H9 (cell line): Measurements from ENCODE around the gene CHCHD3. TPM values are rescaled to one million over a fixed set of nuclear protein-coding genes. Genes with fewer than 3 reads are reported as not detected.

ENCODE experiments used
- DNase-seq: peaks from one replicate; pipeline ENCODE4 v3.0.0-alpha.2; 2017
- H2AFZ ChIP-seq: one replicate; pipeline ENCODE4 v1.6.1; 2013; ENCODE audit warnings: mild to moderate bottlenecking, low read length, control low read depth, moderate library complexity
- H2AK5ac ChIP-seq: 2 replicates; pipeline ENCODE4 v1.6.1; 2013; ENCODE audit warnings: low read length, control low read depth, mixed read lengths; ENCODE audit not compliant: insufficient read length
- H2BK120ac ChIP-seq: one replicate; pipeline ENCODE4 v1.6.1; 2013; ENCODE audit warnings: low read depth, mild to moderate bottlenecking, low read length, control low read depth, inconsistent platforms; ENCODE audit not compliant: poor library complexity, severe bottlenecking
- H2BK12ac ChIP-seq: 2 replicates; pipeline ENCODE4 v1.6.1; 2013; ENCODE audit warnings: low read length, control low read depth, mixed read lengths, low read depth; ENCODE audit not compliant: insufficient read length
- H2BK15ac ChIP-seq: 2 replicates; pipeline ENCODE4 v1.6.1; 2013; ENCODE audit warnings: low read depth, low read length, control low read depth
- H2BK20ac ChIP-seq: one replicate; pipeline ENCODE4 v1.6.1; 2013; ENCODE audit warnings: low read depth, mild to moderate bottlenecking, low read length, control low read depth, inconsistent platforms; ENCODE audit not compliant: poor library complexity, severe bottlenecking
- H2BK5ac ChIP-seq: 2 replicates; pipeline ENCODE4 v1.6.1; 2013; ENCODE audit warnings: low read length, control low read depth, mixed read lengths; ENCODE audit not compliant: insufficient read length
- H3K14ac ChIP-seq: 2 replicates; pipeline ENCODE4 v1.6.1; 2013; ENCODE audit warnings: low read length, control low read depth; ENCODE audit not compliant: insufficient read depth
- H3K18ac ChIP-seq: 2 replicates; pipeline ENCODE4 v1.6.1; 2013; ENCODE audit warnings: low read depth, mild to moderate bottlenecking, mixed read lengths, low read length, control low read depth; ENCODE audit not compliant: insufficient read length
- H3K23ac ChIP-seq: 2 replicates; pipeline ENCODE4 v1.6.1; 2013; ENCODE audit warnings: low read length, control low read depth, mixed read lengths, low read depth; ENCODE audit not compliant: insufficient read length
- H3K23me2 ChIP-seq: 2 replicates; pipeline ENCODE4 v1.6.1; 2013; ENCODE audit warnings: low read depth, mild to moderate bottlenecking, mixed read lengths, low read length, control low read depth; ENCODE audit not compliant: insufficient read length, poor library complexity, severe bottlenecking
- H3K27ac ChIP-seq: 2 replicates; pipeline ENCODE4 v1.5.1; 2013; ENCODE audit warnings: low read length, control low read depth, mixed read lengths, low read depth; ENCODE audit not compliant: insufficient read length
- H3K27me3 ChIP-seq: 2 replicates; pipeline ENCODE4 v1.6.1; 2013; ENCODE audit warnings: low read length, control low read depth, inconsistent platforms; ENCODE audit not compliant: insufficient read depth
- H3K4ac ChIP-seq: 2 replicates; pipeline ENCODE4 v1.6.1; 2013; ENCODE audit warnings: low read depth, mild to moderate bottlenecking, control low read depth, inconsistent platforms, low read length, moderate library complexity
- H3K4me1 ChIP-seq: 2 replicates; pipeline ENCODE4 v1.6.1; 2013; ENCODE audit warnings: low read length, control low read depth, inconsistent platforms; ENCODE audit not compliant: insufficient read depth
- H3K4me2 ChIP-seq: 2 replicates; pipeline ENCODE4 v1.6.1; 2013; ENCODE audit warnings: low read length, control low read depth, mixed read lengths; ENCODE audit not compliant: insufficient read length, insufficient read depth
- H3K56ac ChIP-seq: 2 replicates; pipeline ENCODE4 v1.6.1; 2013; ENCODE audit warnings: low read depth, mild to moderate bottlenecking, mixed read lengths, low read length, control low read depth; ENCODE audit not compliant: insufficient read length
- H3K79me1 ChIP-seq: 2 replicates; pipeline ENCODE4 v1.6.1; 2013; ENCODE audit warnings: low read depth, mild to moderate bottlenecking, moderate library complexity, low read length, control low read depth, inconsistent platforms; ENCODE audit not compliant: insufficient read depth, poor library complexity, severe bottlenecking
- H3K79me2 ChIP-seq: 2 replicates; pipeline ENCODE4 v1.6.1; 2013; ENCODE audit warnings: low read length, control low read depth, inconsistent platforms; ENCODE audit not compliant: insufficient read depth
- H3K9ac ChIP-seq: 2 replicates; pipeline ENCODE4 v1.6.1; 2013; ENCODE audit warnings: low read length, control low read depth, mixed read lengths; ENCODE audit not compliant: insufficient read length; ENCODE audit errors: extremely low read depth
- H3K9me3 ChIP-seq: one replicate; pipeline ENCODE4 v1.6.1; 2013; ENCODE audit warnings: low read depth, low read length, inconsistent platforms; ENCODE audit not compliant: control insufficient read depth
- H3T11ph ChIP-seq: one replicate; pipeline ENCODE4 v1.6.1; 2013; ENCODE audit warnings: mild to moderate bottlenecking, low read length, control low read depth, inconsistent platforms
- H4K20me1 ChIP-seq: one replicate; pipeline ENCODE4 v1.6.1; 2013; ENCODE audit not compliant: control insufficient read depth, insufficient read length, insufficient read depth
- H4K5ac ChIP-seq: 2 replicates; pipeline ENCODE4 v1.6.1; 2013; ENCODE audit warnings: low read depth, mild to moderate bottlenecking, mixed read lengths, low read length, control low read depth; ENCODE audit not compliant: insufficient read length
- H4K8ac ChIP-seq: replicated peaks from 2 replicates; pipeline ENCODE4 v1.6.1; 2013; ENCODE audit warnings: low read length, control low read depth, mixed read lengths, low read depth; ENCODE audit not compliant: insufficient read length
- H4K91ac ChIP-seq: 2 replicates; pipeline ENCODE4 v1.6.1; 2013; ENCODE audit warnings: low read depth, mild to moderate bottlenecking, moderate library complexity, mixed read lengths, low read length, control low read depth; ENCODE audit not compliant: insufficient read length
- H3K27ac Mint-ChIP-seq, 3 experiments: 2 replicates in 2 of 3; 3 replicates in 1 of 3; pipeline ENCODE4 v1.8.0; 2020 to 2021; ENCODE audit warnings: mixed read lengths in 3 of 3, mild to moderate bottlenecking in 1 of 3, moderate library complexity in 1 of 3
- H3K27me3 Mint-ChIP-seq: 2 replicates; pipeline ENCODE4 v1.8.0; 2021; ENCODE audit warnings: low read depth, mild to moderate bottlenecking, moderate library complexity, mixed read lengths
- H3K36me3 Mint-ChIP-seq, 3 experiments: 2 replicates in 2 of 3; 3 replicates in 1 of 3; pipeline ENCODE4 v1.8.0; 2020 to 2021; ENCODE audit warnings: low read depth in 3 of 3, mixed read lengths in 3 of 3; ENCODE audit not compliant: insufficient read depth in 1 of 3
- H3K4me1 Mint-ChIP-seq, 2 experiments: 2 replicates each; pipeline ENCODE4 v1.8.0; 2020; ENCODE audit warnings: mixed read lengths in 2 of 2
- H3K4me3 Mint-ChIP-seq, 2 experiments: 2 replicates in 1 of 2; 3 replicates in 1 of 2; pipeline ENCODE4 v1.8.0; 2020 to 2021; ENCODE audit warnings: mild to moderate bottlenecking in 2 of 2, mixed read lengths in 2 of 2, moderate library complexity in 1 of 2
- H3K9me3 Mint-ChIP-seq, 2 experiments: 2 replicates in 1 of 2; 3 replicates in 1 of 2; pipeline ENCODE4 v1.8.0; 2020; ENCODE audit warnings: mild to moderate bottlenecking in 2 of 2, mixed read lengths in 2 of 2, moderate library complexity in 1 of 2
- whole genome bisulfite sequencing: extraction: QIAGEN DNeasy Blood & Tissue Kit; methylation state at CpG from one replicate; pipeline ENCODE4 v1.1.7; 2013; ENCODE audit warnings: missing lambda C conversion rate, low lambda C conversion rate, mixed read lengths; ENCODE audit not compliant: insufficient read length; ENCODE audit errors: extremely low coverage; 5-methylcytosine and 5-hydroxymethylcytosine counted together
- total RNA-seq: library from RNA; stranded (reverse); gene quantifications from 2 replicates; pipeline ENCODE4 v1.2.1, GENCODE V29; 2021
- TF ChIP-seq, protein P1 (sequence below): fragments of 200-600 bp; sonication (generic); conservative IDR thresholded peaks from 3 replicates; pipeline ENCODE4 v1.8.0; 2021; ENCODE audit warnings: antibody characterized with exemption, mild to moderate bottlenecking

The CHCHD3 gene
- total RNA-seq, 1 experiment from 2014 or later = 104 TPM

DNA sequence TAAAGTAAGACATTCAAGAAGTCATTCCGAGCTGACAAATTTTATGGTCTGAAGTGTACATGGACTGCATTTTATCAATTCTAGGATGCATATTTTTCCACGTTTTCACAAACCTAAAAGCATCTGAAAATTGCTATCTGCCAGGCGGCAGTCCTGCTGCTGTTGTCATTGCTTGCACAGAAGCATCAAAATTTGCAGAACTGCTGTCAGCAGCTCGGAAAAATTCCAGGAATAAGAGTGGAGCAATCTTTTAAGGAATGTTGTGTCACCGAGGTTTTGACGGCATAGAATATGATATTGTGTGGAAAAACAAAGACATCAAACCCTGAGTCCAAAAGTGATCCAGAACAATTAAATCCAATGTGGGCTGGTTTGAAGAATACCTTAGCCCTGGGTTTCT is 61.4 kb downstream of the CHCHD3 start:
- H3K27ac ChIP-seq = no peak overlapping the region
- no peak overlapping the region for H2BK5ac ChIP-seq
- H3K4me1 Mint-ChIP-seq = peaks cover 17 to 22% of the 10 kb centered on the region in 2 experiments
- peaks cover 3% of the 10 kb centered on the region for H3K79me1 ChIP-seq
- H4K91ac ChIP-seq = no peak overlapping the region
- no peaks in the 10 kb centered on the region for H3K23me2 ChIP-seq
- H3K79me2 ChIP-seq = peaks cover 3% of the 10 kb centered on the region; the same call in 1 of the 2 replicates
- H3K23ac ChIP-seq = no peak overlapping the region
- no peak overlapping the region for H2AK5ac ChIP-seq
- H4K8ac ChIP-seq = no peak overlapping the region
- no peak overlapping the region for H2AFZ ChIP-seq
- H2BK15ac ChIP-seq = no peak overlapping the region
- H4K5ac ChIP-seq = no peak overlapping the region
- no peak overlapping the region for H3K18ac ChIP-seq
- no peak overlapping the region for H3T11ph ChIP-seq
- no peak overlapping the region for H2BK120ac ChIP-seq
- peaks cover 7% of the 10 kb centered on the region for H3K4me1 ChIP-seq
- TF ChIP-seq, protein P1, sequence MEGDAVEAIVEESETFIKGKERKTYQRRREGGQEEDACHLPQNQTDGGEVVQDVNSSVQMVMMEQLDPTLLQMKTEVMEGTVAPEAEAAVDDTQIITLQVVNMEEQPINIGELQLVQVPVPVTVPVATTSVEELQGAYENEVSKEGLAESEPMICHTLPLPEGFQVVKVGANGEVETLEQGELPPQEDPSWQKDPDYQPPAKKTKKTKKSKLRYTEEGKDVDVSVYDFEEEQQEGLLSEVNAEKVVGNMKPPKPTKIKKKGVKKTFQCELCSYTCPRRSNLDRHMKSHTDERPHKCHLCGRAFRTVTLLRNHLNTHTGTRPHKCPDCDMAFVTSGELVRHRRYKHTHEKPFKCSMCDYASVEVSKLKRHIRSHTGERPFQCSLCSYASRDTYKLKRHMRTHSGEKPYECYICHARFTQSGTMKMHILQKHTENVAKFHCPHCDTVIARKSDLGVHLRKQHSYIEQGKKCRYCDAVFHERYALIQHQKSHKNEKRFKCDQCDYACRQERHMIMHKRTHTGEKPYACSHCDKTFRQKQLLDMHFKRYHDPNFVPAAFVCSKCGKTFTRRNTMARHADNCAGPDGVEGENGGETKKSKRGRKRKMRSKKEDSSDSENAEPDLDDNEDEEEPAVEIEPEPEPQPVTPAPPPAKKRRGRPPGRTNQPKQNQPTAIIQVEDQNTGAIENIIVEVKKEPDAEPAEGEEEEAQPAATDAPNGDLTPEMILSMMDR = no peak
- no peak overlapping the region for H3K56ac ChIP-seq
- DNase-seq = no peak
- H3K27me3 ChIP-seq = no peaks in the 10 kb centered on the region
- H3K14ac ChIP-seq = no peak overlapping the region
- no peaks in the 10 kb centered on the region for H4K20me1 ChIP-seq
- H3K4me2 ChIP-seq = no peak overlapping the region
- H3K36me3 Mint-ChIP-seq = peaks cover 0 to 6% (median 0%) of the 10 kb centered on the region in 3 experiments; a peak in 3 of 7 replicates
- no peak overlapping the region for H3K4ac ChIP-seq
- no peak overlapping the region for H2BK12ac ChIP-seq
- peak overlapping the region in 1 of 3 experiments; percentile 21; a peak in 1 of 7 replicates for H3K27ac Mint-ChIP-seq
- H3K9me3 Mint-ChIP-seq = no peaks in the 10 kb centered on the region
- no peak overlapping the region for H3K4me3 Mint-ChIP-seq
- no peak overlapping the region for H2BK20ac ChIP-seq
- WGBS = no CpG with 5 or more reads among the region's 6 CpGs
- H3K27me3 Mint-ChIP-seq = no peaks in the 10 kb centered on the region
- no peaks in the 10 kb centered on the region for H3K9me3 ChIP-seq
- H3K9ac ChIP-seq = no peak overlapping the region
